SK-N-SH (cell line): ENCODE measurements around the gene COPS3. TPM values are rescaled to one million over a fixed set of nuclear protein-coding genes. Genes with fewer than 3 reads are reported as not detected.

Source experiments
- CTCF ChIA-PET: fragments of 300-600, 350-600 bp; formaldehyde crosslinking; extraction: SDS; loops from one replicate; lab custom pipeline; 2021; lab: Yijun Ruan, JAX
- POLR2A ChIA-PET: fragments of 350-600 bp; sonication (Branson Sonifier 250); formaldehyde crosslinking; extraction: SDS; loops from one replicate; lab custom pipeline; 2020; ENCODE audit warnings: antibody characterized with exemption, inconsistent platforms; lab: Yijun Ruan, JAX
- DNase-seq: peaks from one replicate; pipeline ENCODE4 v3.0.0; 2012
- H2AFZ ChIP-seq: fragments of 200-600 bp; sonication (generic); 2 replicates; pipeline ENCODE4 v1.8.1; 2016; ENCODE audit warnings: antibody characterized with exemption, mild to moderate bottlenecking, low read depth
- H3F3A ChIP-seq: fragments of 200-600 bp; sonication (generic); replicated peaks from 2 replicates; pipeline ENCODE3; 2016; ENCODE audit warnings: antibody characterized with exemption, mild to moderate bottlenecking; ENCODE audit not compliant: insufficient read depth
- H3K27ac ChIP-seq, 2 experiments: fragments of 200-500 bp in 1 of 2; fragments of 200-600 bp in 1 of 2; sonication (Bioruptor generic) in 1 of 2; sonication (generic), shearing (Covaris generic) in 1 of 2; 2 replicates each; pipeline versions ENCODE4 v1.5.1 to v1.6.1; 2014 to 2016; ENCODE audit warnings: low read depth in 2 of 2, inconsistent platforms in 1 of 2, low read length in 1 of 2, mild to moderate bottlenecking in 1 of 2, mixed read lengths in 1 of 2
- H3K27me3 ChIP-seq: fragments of 200-600 bp; sonication (generic), shearing (Covaris generic); 2 replicates; pipeline ENCODE4 v1.6.1; 2016; ENCODE audit warnings: mixed run types; ENCODE audit not compliant: insufficient read depth
- H3K36me3 ChIP-seq, 2 experiments: fragments of 200-500 bp in 1 of 2; fragments of 200-600 bp in 1 of 2; sonication (Bioruptor generic) in 1 of 2; sonication (generic) in 1 of 2; replicated peaks in 1 of 2; 2 replicates each; pipeline versions ENCODE3 to v1.5.1; 2014 to 2016; ENCODE audit warnings: low read length in 1 of 2, mild to moderate bottlenecking in 1 of 2; ENCODE audit not compliant: insufficient read depth in 2 of 2, control insufficient read depth in 1 of 2
- H3K4me1 ChIP-seq, 2 experiments: fragments of 200-500 bp in 1 of 2; fragments of 200-600 bp in 1 of 2; sonication (Bioruptor generic) in 1 of 2; sonication (generic), shearing (Covaris generic) in 1 of 2; 2 replicates each; pipeline versions ENCODE4 v1.5.1 to v1.6.1; 2014 to 2016; ENCODE audit warnings: low read depth in 1 of 2, low read length in 1 of 2, mixed run types in 1 of 2; ENCODE audit not compliant: insufficient read depth in 2 of 2, control insufficient read depth in 1 of 2
- H3K4me2 ChIP-seq: fragments of 200-600 bp; sonication (generic), shearing (Covaris generic); 2 replicates; pipeline ENCODE4 v1.6.1; 2017; ENCODE audit warnings: mixed run types
- H3K4me3 ChIP-seq, 2 experiments: fragments of 200-500 bp in 1 of 2; fragments of 200-600 bp in 1 of 2; sonication (Bioruptor generic) in 1 of 2; sonication (generic), shearing (Covaris generic) in 1 of 2; 2 replicates each; pipeline versions ENCODE4 v1.5.1 to v1.8.1; 2014 to 2016; ENCODE audit warnings: low read depth in 2 of 2, inconsistent platforms in 1 of 2, low read length in 1 of 2, mild to moderate bottlenecking in 1 of 2, mixed read lengths in 1 of 2, moderate library complexity in 1 of 2
- H3K79me2 ChIP-seq: fragments of 200-600 bp; sonication (generic); 2 replicates; pipeline ENCODE4 v1.8.1; 2017; ENCODE audit warnings: mild to moderate bottlenecking; ENCODE audit not compliant: insufficient read depth
- H3K9ac ChIP-seq: fragments of 200-600 bp; sonication (generic); 2 replicates; pipeline ENCODE4 v1.6.1; 2017; ENCODE audit warnings: mixed run types
- H3K9me2 ChIP-seq: fragments of 200-600 bp; sonication (generic); 2 replicates; pipeline ENCODE4 v1.6.1; 2017; ENCODE audit warnings: mixed run types
- H3K9me3 ChIP-seq: fragments of 200-600 bp; sonication (generic); 2 replicates; pipeline ENCODE4 v1.6.1; 2017; ENCODE audit warnings: mixed run types, mild to moderate bottlenecking, moderate library complexity
- H4K20me1 ChIP-seq: fragments of 200-600 bp; sonication (generic); 2 replicates; pipeline ENCODE4 v1.6.1; 2017; ENCODE audit warnings: mild to moderate bottlenecking, mixed run types; ENCODE audit not compliant: insufficient read depth
- CTCF ChIP-seq: fragments of 200-600 bp; sonication (generic); IDR thresholded peaks from 2 replicates; pipeline ENCODE4 v1.6.1; 2017; ENCODE audit warnings: antibody characterized with exemption, mild to moderate bottlenecking, moderate library complexity
- EP300 ChIP-seq, 2 experiments: IDR thresholded peaks; 2 replicates each; pipeline versions ENCODE4 v1.4.0 to v1.6.1; 2012; ENCODE audit warnings: borderline replicate concordance in 1 of 2, low read depth in 1 of 2, low read length in 1 of 2
- EZH2phosphoT487 ChIP-seq: fragments of 200-600 bp; sonication (generic); IDR thresholded peaks from 2 replicates; pipeline ENCODE4 v1.6.1; 2017; ENCODE audit warnings: low read depth, mixed run types, mild to moderate bottlenecking, antibody characterized with exemption, moderate library complexity, borderline replicate concordance
- FOXJ3 ChIP-seq: sonication (generic); formaldehyde crosslinking; IDR thresholded peaks from 2 replicates; pipeline ENCODE4 v1.5.1; 2020; ENCODE audit warnings: mild to moderate bottlenecking, missing genetic modification reagents
- GABPA ChIP-seq: IDR thresholded peaks from 2 replicates; pipeline ENCODE4 v1.4.0; 2012; ENCODE audit warnings: low read depth, mild to moderate bottlenecking
- MXI1 ChIP-seq: IDR thresholded peaks from 2 replicates; pipeline ENCODE4 v1.6.1; 2012; ENCODE audit warnings: mild to moderate bottlenecking, low read depth, low read length, improper control_type of control experiment
- PBX3 ChIP-seq: IDR thresholded peaks from 2 replicates; pipeline ENCODE4; 2012
- RFX5 ChIP-seq: IDR thresholded peaks from 2 replicates; pipeline ENCODE4 v1.6.1; 2012; ENCODE audit warnings: mild to moderate bottlenecking, improper control_type of control experiment, low read length
- RXRA ChIP-seq: IDR thresholded peaks from 2 replicates; pipeline ENCODE4 v1.4.0; 2012; ENCODE audit warnings: low read depth, mild to moderate bottlenecking, borderline replicate concordance
- SMC3 ChIP-seq: IDR thresholded peaks from 2 replicates; pipeline ENCODE4 v1.6.1; 2012; ENCODE audit warnings: low read depth, low read length, improper control_type of control experiment
- TAF1 ChIP-seq: IDR thresholded peaks from 2 replicates; pipeline ENCODE4 v1.6.1; 2012; ENCODE audit warnings: low read depth, mild to moderate bottlenecking, low read length, moderate library complexity, borderline replicate concordance
- TCF12 ChIP-seq: IDR thresholded peaks from 2 replicates; pipeline ENCODE4 v1.4.0; 2012
- USF1 ChIP-seq: IDR thresholded peaks from 2 replicates; pipeline ENCODE4 v1.4.0; 2012; ENCODE audit warnings: low read depth, borderline replicate concordance
- ZBTB33 ChIP-seq: IDR thresholded peaks from 2 replicates; pipeline ENCODE4 v1.4.0; 2012; ENCODE audit warnings: low read depth, borderline replicate concordance
- WGBS: methylation state at CpG from one replicate; pipeline ENCODE4 v1.1.6; 2017; ENCODE audit warnings: low lambda C conversion rate; 5-methylcytosine and 5-hydroxymethylcytosine counted together
- polyA plus RNA-seq, 3 experiments: library from polyadenylated mRNA; depleted of rRNA; stranded (reverse); fragments of >200 nt; gene quantifications; 2 replicates each; pipeline ENCODE4 v1.2.3, GENCODE V29; 2012
- TF ChIP-seq, protein P1 (sequence below): fragments of 150-350 bp; IDR thresholded peaks from 2 replicates; pipeline ENCODE4 v1.6.1; 2016; ENCODE audit warnings: mild to moderate bottlenecking, low read depth, low read length

Gene COPS3
- polyA plus RNA-seq, 1 of the 3 experiments (the other 2 are of a cell fraction): 64.8 TPM

DNA sequence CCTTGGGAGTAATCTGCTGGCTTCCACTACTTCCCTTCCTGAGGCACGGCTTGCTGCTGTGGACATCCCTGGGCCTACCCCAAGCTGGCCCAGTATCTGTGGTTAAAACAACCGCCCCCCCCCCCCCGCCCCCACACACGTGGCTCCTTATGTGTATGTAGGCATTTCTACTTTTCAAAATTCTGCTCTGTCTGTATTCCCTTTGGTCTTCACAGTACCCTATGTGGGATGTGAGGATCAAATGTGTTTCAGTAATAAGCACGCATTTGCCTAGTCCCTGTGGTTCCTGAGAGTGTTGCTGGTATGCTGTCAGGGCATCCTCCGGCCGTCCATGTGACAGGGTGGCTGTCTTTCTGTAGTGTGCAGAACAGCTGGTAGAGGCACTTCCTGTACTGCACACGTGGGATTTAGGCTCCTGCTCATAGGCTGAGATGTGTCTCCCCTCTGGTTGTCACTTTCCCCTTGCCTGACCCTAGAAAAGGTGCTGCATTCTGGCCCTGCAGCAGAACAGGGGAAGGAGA is 24.3 kb upstream of the COPS3 start:
- TF ChIP-seq MXI1 (peak; percentile 99), USF1 (peak; percentile 55; the same call in 1 of the 2 replicates), GABPA (no peak), TAF1 (no peak), FOXJ3 (CRISPR knock-in tag) (no peak), EZH2phosphoT487 (no peak), SMC3 (no peak)
- H4K20me1 ChIP-seq: no peaks in the 10 kb centered on the region
- no peak overlapping the region for H3K4me3 ChIP-seq
- no peak overlapping the region for H2AFZ ChIP-seq
- POLR2A ChIA-PET: interaction anchor here (0.6 kb wide), 1 partner anchor 54 kb away, joined by 3 read pairs; no protein-coding TSS in a partner anchor
- H3F3A ChIP-seq: peaks cover 6% of the 10 kb centered on the region
- peaks cover 7 to 18% of the 10 kb centered on the region in 2 experiments; a peak in 2 of 4 replicates for H3K4me1 ChIP-seq
- peak; percentile 73 for DNase-seq
- no peaks in the 10 kb centered on the region for H3K9me3 ChIP-seq
- WGBS: 70% methylated on average over 7 of the region's 8 CpGs
- H3K4me2 ChIP-seq: no peak overlapping the region
- H3K36me3 ChIP-seq: no peaks in the 10 kb centered on the region
- no peaks in the 10 kb centered on the region for H3K9me2 ChIP-seq
- H3K79me2 ChIP-seq: no peaks in the 10 kb centered on the region
- no peak overlapping the region for H3K9ac ChIP-seq
- no peaks in the 10 kb centered on the region for H3K27me3 ChIP-seq
- CTCF ChIA-PET: interaction anchor here (1.3 kb wide), 1 partner anchor 9 kb away, joined by 3 read pairs; no protein-coding TSS in a partner anchor
- no peak overlapping the region for H3K27ac ChIP-seq

GRCh38 chr17:17304521-17304985 is 23.5 kb upstream of the COPS3 start:
- Histone ChIP-seq H3K9me2 (no peaks in the 10 kb centered on the region), H3K27me3 (no peaks in the 10 kb centered on the region), H3K4me2 (peak overlapping the region; percentile 92), H3K27ac (no peak overlapping the region), H3K9ac (no peak overlapping the region), H3F3A (peaks cover 6% of the 10 kb centered on the region), H3K9me3 (no peaks in the 10 kb centered on the region), H3K79me2 (no peaks in the 10 kb centered on the region), H3K4me3 (no peak overlapping the region; a peak in 1 of 4 replicates), H4K20me1 (no peaks in the 10 kb centered on the region), H2AFZ (no peak overlapping the region), H3K36me3 (no peaks in the 10 kb centered on the region), H3K4me1 (peaks cover 7 to 18% of the 10 kb centered on the region in 2 experiments; a peak in 2 of 4 replicates)
- 71% methylated on average over 2 of the region's 2 CpGs for WGBS
- no peak for DNase-seq
- ChIA-PET CTCF (interaction anchor here (1.3 kb wide), 1 partner anchor 9 kb away, joined by 3 read pairs; no protein-coding TSS in a partner anchor), POLR2A (interaction anchor here (0.6 kb wide), 1 partner anchor 53 kb away, joined by 3 read pairs; no protein-coding TSS in a partner anchor)
- no peak for TF ChIP-seq RXRA
- TF ChIP-seq ZBTB33: no peak
- no peak for TF ChIP-seq FOXJ3 (CRISPR knock-in tag)
- TF ChIP-seq RFX5: no peak
- TF ChIP-seq, protein P1, sequence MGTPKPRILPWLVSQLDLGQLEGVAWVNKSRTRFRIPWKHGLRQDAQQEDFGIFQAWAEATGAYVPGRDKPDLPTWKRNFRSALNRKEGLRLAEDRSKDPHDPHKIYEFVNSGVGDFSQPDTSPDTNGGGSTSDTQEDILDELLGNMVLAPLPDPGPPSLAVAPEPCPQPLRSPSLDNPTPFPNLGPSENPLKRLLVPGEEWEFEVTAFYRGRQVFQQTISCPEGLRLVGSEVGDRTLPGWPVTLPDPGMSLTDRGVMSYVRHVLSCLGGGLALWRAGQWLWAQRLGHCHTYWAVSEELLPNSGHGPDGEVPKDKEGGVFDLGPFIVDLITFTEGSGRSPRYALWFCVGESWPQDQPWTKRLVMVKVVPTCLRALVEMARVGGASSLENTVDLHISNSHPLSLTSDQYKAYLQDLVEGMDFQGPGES: no peak
- TF ChIP-seq PBX3: no peak
- no peak for TF ChIP-seq TCF12
- no peak for TF ChIP-seq CTCF
- TF ChIP-seq MXI1: no peak
- no peak for TF ChIP-seq GABPA
- TF ChIP-seq EP300 (IDR thresholded peaks at IDR 0.05; ENCODE audit: borderline replicate concordance in 1 of 2, low read depth in 1 of 2, low read length in 1 of 2): no peak
